ENCODE measurements around the gene JAK1. TPM values are rescaled to one million over a fixed set of nuclear protein-coding genes. Genes with fewer than 3 reads are reported as not detected.

The JAK1 gene
- total RNA-seq, 1 experiment from 2014 or later = 27.8 TPM

DNA sequence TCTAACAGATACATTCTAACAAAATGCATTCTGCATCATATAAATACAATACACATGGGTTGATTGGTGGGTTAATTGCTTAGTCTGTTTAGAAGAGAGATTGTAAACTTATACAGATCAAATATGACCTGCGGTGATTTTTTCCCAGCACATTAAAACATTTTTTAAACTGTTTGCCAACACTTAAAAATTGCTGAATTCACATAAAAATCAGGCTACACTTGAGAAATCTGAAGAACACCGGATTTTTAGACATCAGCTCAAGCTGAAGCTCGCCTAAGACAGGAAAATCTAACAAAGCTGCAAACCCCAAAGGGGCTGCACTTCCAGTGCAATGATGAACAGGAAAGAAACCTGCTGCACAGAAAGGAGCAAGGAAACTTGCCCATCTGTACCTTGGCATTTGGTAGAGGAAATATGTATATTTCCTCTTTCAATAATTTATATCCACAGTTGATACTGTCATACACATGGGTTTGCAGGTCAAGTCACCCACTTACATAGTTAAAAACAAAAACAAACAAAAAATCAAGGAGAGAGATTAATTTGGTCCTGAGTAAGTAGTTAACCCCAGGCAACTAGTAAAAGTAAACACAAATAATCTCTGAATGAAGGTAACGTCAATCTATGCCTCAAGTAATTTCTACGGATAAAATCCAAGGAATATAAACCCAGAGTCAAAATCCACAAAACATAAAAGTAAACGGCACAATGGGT, 30.4 kb upstream of the JAK1 start:
- Mint-ChIP-seq H3K9me3 (peaks cover 23% of the 10 kb centered on the region), H3K4me1 (peaks cover 12% of the 10 kb centered on the region), H3K36me3 (peaks cover 22% of the 10 kb centered on the region), H3K4me3 (no peak overlapping the region), H3K27me3 (ENCODE audit: low read depth) (peaks cover 26% of the 10 kb centered on the region), H3K27ac (no peak overlapping the region)
- no peak for TF ChIP-seq NFYB (CRISPR knock-in tag; conservative IDR thresholded peaks at IDR 0.05; ENCODE audit: low read depth)
- no peak for TF ChIP-seq ESRRA (CRISPR knock-in tag; IDR thresholded peaks at IDR 0.05; ENCODE audit: borderline replicate concordance)
- no peak for TF ChIP-seq ZNF138 (CRISPR knock-in tag; conservative IDR thresholded peaks at IDR 0.05)
- no peak for TF ChIP-seq GRHL2 (CRISPR knock-in tag; IDR thresholded peaks at IDR 0.05; ENCODE audit: insufficient replicate concordance, severe bottlenecking)
- no peak for TF ChIP-seq CREM (CRISPR knock-in tag; IDR thresholded peaks at IDR 0.05)
- TF ChIP-seq, protein P1, sequence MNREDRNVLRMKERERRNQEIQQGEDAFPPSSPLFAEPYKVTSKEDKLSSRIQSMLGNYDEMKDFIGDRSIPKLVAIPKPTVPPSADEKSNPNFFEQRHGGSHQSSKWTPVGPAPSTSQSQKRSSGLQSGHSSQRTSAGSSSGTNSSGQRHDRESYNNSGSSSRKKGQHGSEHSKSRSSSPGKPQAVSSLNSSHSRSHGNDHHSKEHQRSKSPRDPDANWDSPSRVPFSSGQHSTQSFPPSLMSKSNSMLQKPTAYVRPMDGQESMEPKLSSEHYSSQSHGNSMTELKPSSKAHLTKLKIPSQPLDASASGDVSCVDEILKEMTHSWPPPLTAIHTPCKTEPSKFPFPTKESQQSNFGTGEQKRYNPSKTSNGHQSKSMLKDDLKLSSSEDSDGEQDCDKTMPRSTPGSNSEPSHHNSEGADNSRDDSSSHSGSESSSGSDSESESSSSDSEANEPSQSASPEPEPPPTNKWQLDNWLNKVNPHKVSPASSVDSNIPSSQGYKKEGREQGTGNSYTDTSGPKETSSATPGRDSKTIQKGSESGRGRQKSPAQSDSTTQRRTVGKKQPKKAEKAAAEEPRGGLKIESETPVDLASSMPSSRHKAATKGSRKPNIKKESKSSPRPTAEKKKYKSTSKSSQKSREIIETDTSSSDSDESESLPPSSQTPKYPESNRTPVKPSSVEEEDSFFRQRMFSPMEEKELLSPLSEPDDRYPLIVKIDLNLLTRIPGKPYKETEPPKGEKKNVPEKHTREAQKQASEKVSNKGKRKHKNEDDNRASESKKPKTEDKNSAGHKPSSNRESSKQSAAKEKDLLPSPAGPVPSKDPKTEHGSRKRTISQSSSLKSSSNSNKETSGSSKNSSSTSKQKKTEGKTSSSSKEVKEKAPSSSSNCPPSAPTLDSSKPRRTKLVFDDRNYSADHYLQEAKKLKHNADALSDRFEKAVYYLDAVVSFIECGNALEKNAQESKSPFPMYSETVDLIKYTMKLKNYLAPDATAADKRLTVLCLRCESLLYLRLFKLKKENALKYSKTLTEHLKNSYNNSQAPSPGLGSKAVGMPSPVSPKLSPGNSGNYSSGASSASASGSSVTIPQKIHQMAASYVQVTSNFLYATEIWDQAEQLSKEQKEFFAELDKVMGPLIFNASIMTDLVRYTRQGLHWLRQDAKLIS (CRISPR knock-in tag; IDR thresholded peaks at IDR 0.05; ENCODE audit: borderline replicate concordance) = no peak
- no peak for TF ChIP-seq JAZF1 (CRISPR knock-in tag; IDR thresholded peaks at IDR 0.05)
- DNase-seq (ENCODE audit: low spot score) (no peak), ATAC-seq (no peak)
- ChIA-PET CTCF (no interaction called here), POLR2A (no interaction called here)

DNA sequence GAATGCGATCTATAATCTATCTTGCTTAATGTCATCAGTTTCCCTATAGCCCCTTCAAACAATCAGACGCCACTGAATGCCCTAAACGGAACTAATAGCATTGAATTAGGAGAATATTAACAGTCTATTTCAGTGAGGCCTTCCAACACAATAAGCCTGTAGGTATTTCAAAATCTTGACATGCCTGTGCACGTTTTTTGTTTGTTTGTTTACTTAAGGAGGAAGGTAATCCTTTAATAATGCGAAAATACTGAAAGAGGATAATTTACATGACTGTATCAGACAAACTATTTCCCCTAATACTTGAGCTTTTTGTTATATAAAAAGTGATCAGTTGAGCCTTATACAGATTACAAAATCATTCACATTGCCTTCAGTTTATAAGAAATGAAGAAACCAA, 29.0 kb upstream of the JAK1 start:
- no peak overlapping the region for H3K4me3 Mint-ChIP-seq
- H3K9me3 Mint-ChIP-seq = peaks cover 23% of the 10 kb centered on the region
- no peak for TF ChIP-seq ATF1 (CRISPR knock-in tag; IDR thresholded peaks at IDR 0.05)
- no peak for TF ChIP-seq ZNF532 (CRISPR knock-in tag; IDR thresholded peaks at IDR 0.05; ENCODE audit: borderline replicate concordance)
- TF ChIP-seq NR2C2 (CRISPR knock-in tag; IDR thresholded peaks at IDR 0.05) = no peak
- no peak for TF ChIP-seq ELF4 (CRISPR knock-in tag; IDR thresholded peaks at IDR 0.05; ENCODE audit: low read depth)
- TF ChIP-seq, protein P2, sequence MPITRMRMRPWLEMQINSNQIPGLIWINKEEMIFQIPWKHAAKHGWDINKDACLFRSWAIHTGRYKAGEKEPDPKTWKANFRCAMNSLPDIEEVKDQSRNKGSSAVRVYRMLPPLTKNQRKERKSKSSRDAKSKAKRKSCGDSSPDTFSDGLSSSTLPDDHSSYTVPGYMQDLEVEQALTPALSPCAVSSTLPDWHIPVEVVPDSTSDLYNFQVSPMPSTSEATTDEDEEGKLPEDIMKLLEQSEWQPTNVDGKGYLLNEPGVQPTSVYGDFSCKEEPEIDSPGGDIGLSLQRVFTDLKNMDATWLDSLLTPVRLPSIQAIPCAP (CRISPR knock-in tag; IDR thresholded peaks at IDR 0.05) = no peak
- ChIA-PET POLR2A (no interaction called here), CTCF (no interaction called here)
- H3K4me1 Mint-ChIP-seq = peaks cover 5% of the 10 kb centered on the region
- ATAC-seq (no peak), DNase-seq (ENCODE audit: low spot score) (no peak)
- peaks cover 13% of the 10 kb centered on the region for H3K27me3 Mint-ChIP-seq (ENCODE audit: low read depth)
- H3K36me3 Mint-ChIP-seq = peaks cover 22% of the 10 kb centered on the region
- H3K27ac Mint-ChIP-seq = no peak overlapping the region

All from WTC11 (cell line).